Karpas-422 (cell line): ENCODE measurements around the gene PCDHGA8. TPM values are rescaled to one million over a fixed set of nuclear protein-coding genes. Genes with fewer than 3 reads are reported as not detected.

Experiments
- total RNA-seq: library from RNA; depleted of rRNA; stranded (reverse); fragments of >200 nt; shearing (Covaris generic); gene quantifications from 2 replicates; pipeline ENCODE4 v1.2.3, GENCODE V29; 2014; ENCODE audit warnings: low replicate concordance; rRNA removed

PCDHGA8 gene
- total RNA-seq, 1 experiment from 2014 or later: 9.6 TPM

Other genes starting within 250 kb of the PCDHGA8 start
- gene PCDHB6, start 242.6 kb upstream of the PCDHGA8 start, total RNA-seq: not detected in 2 replicates
- gene PCDHB7, start 220.0 kb upstream of the PCDHGA8 start, total RNA-seq: not detected in 2 replicates
- gene PCDHB8, start 214.8 kb upstream of the PCDHGA8 start, total RNA-seq: not detected in 2 replicates
- gene PCDHB16, start 210.2 kb upstream of the PCDHGA8 start, total RNA-seq: 0.04 and 0.54 TPM in 2 replicates
- gene PCDHB9, start 205.5 kb upstream of the PCDHGA8 start, total RNA-seq: 0.11 and 0.29 TPM in 2 replicates
- gene PCDHB10, start 200.3 kb upstream of the PCDHGA8 start, total RNA-seq: 0.11 TPM in 1 of 2 replicates, not detected in the other
- gene PCDHB11, start 193.0 kb upstream of the PCDHGA8 start, total RNA-seq: not detected in 2 replicates
- not detected in 2 replicates for gene PCDHB12, start 183.9 kb upstream of the PCDHGA8 start, total RNA-seq
- gene PCDHB13, start 178.7 kb upstream of the PCDHGA8 start, total RNA-seq: 0.19 and 0.69 TPM in 2 replicates
- 0.48 and 0.90 TPM in 2 replicates for gene PCDHB14, start 169.3 kb upstream of the PCDHGA8 start, total RNA-seq
- gene PCDHB15, start 147.2 kb upstream of the PCDHGA8 start, total RNA-seq: 0.25 TPM in 1 of 2 replicates, not detected in the other
- 0.65 and 0.82 TPM in 2 replicates for gene SLC25A2, start 88.6 kb upstream of the PCDHGA8 start, total RNA-seq
- gene TAF7, start 71.8 kb upstream of the PCDHGA8 start, total RNA-seq: 70.0 and 85.9 TPM in 2 replicates
- gene PCDHGA1, start 62.1 kb upstream of the PCDHGA8 start, total RNA-seq: 0.48 and 1.2 TPM in 2 replicates
- gene PCDHGA2, start 53.9 kb upstream of the PCDHGA8 start, total RNA-seq: 0.04 TPM in 1 of 2 replicates, not detected in the other
- gene PCDHGA3, start 48.8 kb upstream of the PCDHGA8 start, total RNA-seq: not detected in 2 replicates
- 14.0 and 15.3 TPM in 2 replicates for gene PCDHGB1, start 42.5 kb upstream of the PCDHGA8 start, total RNA-seq
- gene PCDHGA4, start 37.6 kb upstream of the PCDHGA8 start, total RNA-seq: 11.1 and 13.5 TPM in 2 replicates
- 9.8 and 11.5 TPM in 2 replicates for gene PCDHGB2, start 32.6 kb upstream of the PCDHGA8 start, total RNA-seq
- gene PCDHGA5, start 28.5 kb upstream of the PCDHGA8 start, total RNA-seq: 8.8 and 9.7 TPM in 2 replicates
- gene PCDHGB3, start 22.4 kb upstream of the PCDHGA8 start, total RNA-seq: 19.5 and 22.7 TPM in 2 replicates
- 10.9 and 14.5 TPM in 2 replicates for gene PCDHGA6, start 18.7 kb upstream of the PCDHGA8 start, total RNA-seq
- 8.4 and 11.5 TPM in 2 replicates for gene PCDHGA7, start 9.9 kb upstream of the PCDHGA8 start, total RNA-seq
- 6.3 and 10.0 TPM in 2 replicates for gene PCDHGB4, start 4.9 kb upstream of the PCDHGA8 start, total RNA-seq
- gene PCDHGB5, start 5.3 kb downstream of the PCDHGA8 start, total RNA-seq: 17.0 and 26.4 TPM in 2 replicates
- 13.0 and 15.7 TPM in 2 replicates for gene PCDHGA9, start 10.1 kb downstream of the PCDHGA8 start, total RNA-seq
- 5.5 and 8.8 TPM in 2 replicates for gene PCDHGB6, start 15.4 kb downstream of the PCDHGA8 start, total RNA-seq
- 8.5 and 11.2 TPM in 2 replicates for gene PCDHGA10, start 20.4 kb downstream of the PCDHGA8 start, total RNA-seq
- 6.3 and 10.4 TPM in 2 replicates for gene PCDHGB7, start 25.0 kb downstream of the PCDHGA8 start, total RNA-seq
- gene PCDHGA11, start 28.4 kb downstream of the PCDHGA8 start, total RNA-seq: 9.3 and 10.4 TPM in 2 replicates
- 6.6 and 7.8 TPM in 2 replicates for gene PCDHGA12, start 37.9 kb downstream of the PCDHGA8 start, total RNA-seq
- gene PCDHGC3, start 83.3 kb downstream of the PCDHGA8 start, total RNA-seq: 61.3 and 75.2 TPM in 2 replicates
- 7.0 and 11.8 TPM in 2 replicates for gene PCDHGC4, start 92.4 kb downstream of the PCDHGA8 start, total RNA-seq
- 5.1 and 5.8 TPM in 2 replicates for gene PCDHGC5, start 96.4 kb downstream of the PCDHGA8 start, total RNA-seq
- 147 and 181 TPM in 2 replicates for gene DIAPH1, start 226.4 kb downstream of the PCDHGA8 start, total RNA-seq
- 96.0 and 128 TPM in 2 replicates for gene HDAC3, start 244.2 kb downstream of the PCDHGA8 start, total RNA-seq
- gene RELL2, start 244.4 kb downstream of the PCDHGA8 start, total RNA-seq: 20.4 and 48.3 TPM in 2 replicates